D721Med (cell line): Measurements from ENCODE around the gene RAD23B.

Source experiments
- DNase-seq: peaks from one replicate; pipeline ENCODE4 v3.0.0; 2011; ENCODE audit warnings: low spot score; ENCODE audit not compliant: insufficient read length
- FAIRE-seq: peaks from 2 replicates; lab custom pipeline; 2011; peaks lifted over from hg19 to GRCh38; lab: Jason Lieb, UNC
- CTCF ChIP-seq: IDR thresholded peaks from 2 replicates; pipeline ENCODE4 v1.5.1; 2012; ENCODE audit warnings: mild to moderate bottlenecking, control low read depth; ENCODE audit not compliant: insufficient read depth; ENCODE audit errors: missing control alignments

The RAD23B gene

GRCh38 chr9:107277801-107278200, 5.3 kb upstream of the RAD23B start:
- FAIRE-seq, result no peak
- no peak for TF ChIP-seq CTCF
- no peak for DNase-seq

- DNase-seq, result no peak
- no peak for FAIRE-seq
- TF ChIP-seq CTCF, result no peak
Observed at GRCh38 chr9:107279086-107279485, 4.0 kb upstream of the RAD23B start.

- no peak for TF ChIP-seq CTCF
- FAIRE-seq (no peak), DNase-seq (no peak)
Observed at GRCh38 chr9:107280543-107280942, 2.5 kb upstream of the RAD23B start.

GRCh38 chr9:107281184-107281583, 1.9 kb upstream of the RAD23B start:
- TF ChIP-seq CTCF, result no peak
- FAIRE-seq (no peak), DNase-seq (no peak)

GRCh38 chr9:107281922-107282667, 984 bp upstream of the RAD23B start:
- no peak for DNase-seq
- no peak for FAIRE-seq

GRCh38 chr9:107283623-107284616, 841 bp downstream of the RAD23B start:
- no peak for FAIRE-seq
- no peak for DNase-seq
- no peak for TF ChIP-seq CTCF

More at GRCh38 chr9:107281922-107282667, 984 bp upstream of the RAD23B start:
- no peak for TF ChIP-seq CTCF
